ENCODE data around the gene PITPNC1. TPM values are rescaled to one million over a fixed set of nuclear protein-coding genes. Genes with fewer than 3 reads are reported as not detected.
A peak's percentile ranks its signal among the peaks of the same experiment; 100 is the strongest.

Gene PITPNC1
- total RNA-seq, 1 donor from 2014 or later, result 28.7 TPM

DNA sequence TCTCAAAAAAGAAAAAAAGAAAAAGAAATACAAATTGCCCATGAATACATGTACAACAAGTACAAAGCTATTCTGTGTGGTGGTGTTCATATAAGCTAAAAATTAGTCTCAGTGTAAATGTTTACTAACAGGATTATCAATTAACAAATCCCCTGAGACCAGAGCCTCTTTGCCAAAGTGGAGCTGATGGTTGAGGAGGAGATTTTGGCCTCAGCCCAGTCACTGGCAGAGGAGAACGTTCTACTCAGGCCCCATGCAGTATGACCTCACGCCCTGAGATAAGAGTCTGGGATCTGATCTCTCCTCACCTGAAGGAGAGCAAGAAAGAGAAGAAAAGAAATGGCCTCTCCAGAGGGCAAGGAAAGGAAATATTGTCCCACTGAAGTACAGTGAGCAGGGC lies 305.1 kb downstream of the PITPNC1 start:
- DNase-seq (ENCODE audit: low read depth) (no peak), FAIRE-seq (no peak)
- Histone ChIP-seq H3K4me3 (ENCODE audit: low read depth, low read length) (no peak overlapping the region), H3K36me3 (ENCODE audit: control insufficient read depth, insufficient read depth, low read length) (no peaks in the 10 kb centered on the region), H3K27me3 (ENCODE audit: control insufficient read depth, insufficient read depth, low read length) (no peaks in the 10 kb centered on the region)
- TF ChIP-seq, protein P1, sequence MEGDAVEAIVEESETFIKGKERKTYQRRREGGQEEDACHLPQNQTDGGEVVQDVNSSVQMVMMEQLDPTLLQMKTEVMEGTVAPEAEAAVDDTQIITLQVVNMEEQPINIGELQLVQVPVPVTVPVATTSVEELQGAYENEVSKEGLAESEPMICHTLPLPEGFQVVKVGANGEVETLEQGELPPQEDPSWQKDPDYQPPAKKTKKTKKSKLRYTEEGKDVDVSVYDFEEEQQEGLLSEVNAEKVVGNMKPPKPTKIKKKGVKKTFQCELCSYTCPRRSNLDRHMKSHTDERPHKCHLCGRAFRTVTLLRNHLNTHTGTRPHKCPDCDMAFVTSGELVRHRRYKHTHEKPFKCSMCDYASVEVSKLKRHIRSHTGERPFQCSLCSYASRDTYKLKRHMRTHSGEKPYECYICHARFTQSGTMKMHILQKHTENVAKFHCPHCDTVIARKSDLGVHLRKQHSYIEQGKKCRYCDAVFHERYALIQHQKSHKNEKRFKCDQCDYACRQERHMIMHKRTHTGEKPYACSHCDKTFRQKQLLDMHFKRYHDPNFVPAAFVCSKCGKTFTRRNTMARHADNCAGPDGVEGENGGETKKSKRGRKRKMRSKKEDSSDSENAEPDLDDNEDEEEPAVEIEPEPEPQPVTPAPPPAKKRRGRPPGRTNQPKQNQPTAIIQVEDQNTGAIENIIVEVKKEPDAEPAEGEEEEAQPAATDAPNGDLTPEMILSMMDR (IDR thresholded peaks at IDR 0.05; ENCODE audit: insufficient read depth, low read length, severe bottlenecking), result no peak

DNA sequence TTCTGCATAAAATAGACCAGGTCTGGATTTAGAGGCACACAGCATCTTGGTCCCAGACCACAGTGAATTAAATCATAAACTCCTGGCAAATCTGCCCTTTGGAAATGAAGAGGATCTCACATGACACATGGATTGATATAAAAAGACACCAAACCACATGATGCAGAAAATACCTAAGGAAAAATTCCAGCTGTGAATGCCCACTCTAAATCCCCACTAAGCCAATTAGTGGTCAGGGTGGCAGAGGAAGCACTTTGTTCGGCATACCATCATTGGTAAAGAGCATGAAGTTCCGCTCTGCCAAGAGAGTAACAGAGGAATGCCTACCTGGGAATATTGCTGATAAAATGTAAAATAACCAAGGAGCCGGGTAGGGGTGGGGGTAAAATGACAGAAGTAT lies 308.3 kb downstream of the PITPNC1 start:
- FAIRE-seq (no peak), DNase-seq (ENCODE audit: low read depth) (no peak)
- Histone ChIP-seq H3K4me3 (ENCODE audit: low read depth, low read length) (no peak overlapping the region), H3K27me3 (ENCODE audit: control insufficient read depth, insufficient read depth, low read length) (no peaks in the 10 kb centered on the region), H3K36me3 (ENCODE audit: control insufficient read depth, insufficient read depth, low read length) (no peaks in the 10 kb centered on the region)
- TF ChIP-seq, protein P1 (IDR thresholded peaks at IDR 0.05; ENCODE audit: insufficient read depth, low read length, severe bottlenecking), result no peak

DNA sequence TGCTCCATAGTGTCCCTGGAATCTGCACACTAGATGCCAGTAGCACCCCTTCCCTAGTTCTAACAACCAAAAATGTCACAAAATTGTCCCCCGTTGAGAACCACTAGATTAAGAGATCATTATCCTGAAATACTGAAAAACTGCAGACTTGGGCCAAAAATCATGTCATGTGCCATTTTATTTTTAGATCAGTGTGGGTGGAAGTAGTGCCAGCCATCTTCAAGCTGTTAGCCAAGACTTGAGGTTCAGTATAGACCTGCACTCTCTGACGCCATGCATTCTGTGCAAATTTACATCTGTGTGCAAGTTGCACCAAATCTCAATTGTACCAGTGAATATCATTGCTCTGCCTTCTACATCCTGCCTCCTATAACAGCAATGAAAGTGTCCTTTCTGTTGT lies 309.2 kb downstream of the PITPNC1 start:
- no peak overlapping the region for H3K4me3 ChIP-seq (ENCODE audit: low read depth, low read length)
- no peak for FAIRE-seq
- no peaks in the 10 kb centered on the region for H3K36me3 ChIP-seq (ENCODE audit: control insufficient read depth, insufficient read depth, low read length)
- TF ChIP-seq, protein P1 (IDR thresholded peaks at IDR 0.05; ENCODE audit: insufficient read depth, low read length, severe bottlenecking), result no peak
- DNase-seq (ENCODE audit: low read depth), result no peak
- no peaks in the 10 kb centered on the region for H3K27me3 ChIP-seq (ENCODE audit: control insufficient read depth, insufficient read depth, low read length)

DNA sequence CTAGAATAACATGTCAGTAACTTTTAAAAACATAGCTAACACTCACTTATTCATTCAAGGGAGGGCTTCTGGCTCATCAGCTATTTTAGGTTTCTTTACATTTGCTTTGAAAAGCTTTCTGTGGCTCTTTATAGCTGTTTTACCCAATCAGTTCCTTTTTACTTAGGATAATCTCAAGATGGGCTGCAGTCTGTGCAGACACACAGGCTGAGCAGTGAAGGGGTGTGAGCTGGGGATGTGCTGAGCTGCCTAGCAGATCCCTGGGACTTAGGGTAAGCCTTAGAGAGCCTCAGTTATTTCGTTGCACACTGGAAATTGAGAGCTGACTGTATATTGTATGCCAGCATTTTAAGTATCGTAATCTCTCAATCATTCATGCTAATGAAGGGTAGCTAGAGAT lies 310.4 kb downstream of the PITPNC1 start:
- Histone ChIP-seq H3K4me3 (ENCODE audit: low read depth, low read length) (no peak overlapping the region), H3K27me3 (ENCODE audit: control insufficient read depth, insufficient read depth, low read length) (no peaks in the 10 kb centered on the region), H3K36me3 (ENCODE audit: control insufficient read depth, insufficient read depth, low read length) (no peaks in the 10 kb centered on the region)
- no peak for FAIRE-seq
- TF ChIP-seq, protein P1 (IDR thresholded peaks at IDR 0.05; ENCODE audit: insufficient read depth, low read length, severe bottlenecking), result no peak
- no peak for DNase-seq (ENCODE audit: low read depth)

DNA sequence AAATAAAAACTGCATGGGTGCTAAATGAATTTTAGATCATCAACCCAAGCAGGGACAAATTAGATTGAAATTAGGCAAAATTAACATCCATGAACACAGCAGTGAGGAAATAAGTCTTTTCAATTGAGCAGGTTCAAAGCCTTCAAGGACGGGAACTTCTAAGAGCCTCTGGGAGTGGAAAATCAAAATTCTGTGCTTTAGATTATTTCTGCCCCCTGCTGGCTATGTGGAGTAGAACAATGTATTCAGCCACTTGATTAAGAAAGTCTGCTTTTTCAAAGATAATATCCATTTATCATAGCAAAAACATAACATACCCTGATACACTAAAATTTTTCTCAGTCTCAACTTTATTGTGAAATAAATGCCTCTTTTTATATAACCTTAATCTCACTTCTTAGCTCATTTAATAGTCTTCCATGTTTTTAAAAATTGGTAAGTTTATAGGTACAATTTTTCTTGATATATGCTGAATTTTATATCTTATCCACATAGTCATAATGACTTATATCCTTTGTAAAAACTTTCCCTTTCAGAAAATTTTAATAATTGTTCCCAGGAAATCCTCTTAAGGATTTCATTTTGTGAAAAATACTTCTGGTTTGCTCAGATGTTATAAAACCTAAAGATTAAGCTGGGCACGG lies 312.6 kb downstream of the PITPNC1 start:
- FAIRE-seq, result no peak
- Histone ChIP-seq H3K36me3 (ENCODE audit: control insufficient read depth, insufficient read depth, low read length) (no peaks in the 10 kb centered on the region), H3K27me3 (ENCODE audit: control insufficient read depth, insufficient read depth, low read length) (no peaks in the 10 kb centered on the region), H3K4me3 (ENCODE audit: low read depth, low read length) (no peak overlapping the region)
- TF ChIP-seq, protein P1 (IDR thresholded peaks at IDR 0.05; ENCODE audit: insufficient read depth, low read length, severe bottlenecking), result peak; percentile 56
- DNase-seq (ENCODE audit: low read depth), result peak; percentile 53

DNA sequence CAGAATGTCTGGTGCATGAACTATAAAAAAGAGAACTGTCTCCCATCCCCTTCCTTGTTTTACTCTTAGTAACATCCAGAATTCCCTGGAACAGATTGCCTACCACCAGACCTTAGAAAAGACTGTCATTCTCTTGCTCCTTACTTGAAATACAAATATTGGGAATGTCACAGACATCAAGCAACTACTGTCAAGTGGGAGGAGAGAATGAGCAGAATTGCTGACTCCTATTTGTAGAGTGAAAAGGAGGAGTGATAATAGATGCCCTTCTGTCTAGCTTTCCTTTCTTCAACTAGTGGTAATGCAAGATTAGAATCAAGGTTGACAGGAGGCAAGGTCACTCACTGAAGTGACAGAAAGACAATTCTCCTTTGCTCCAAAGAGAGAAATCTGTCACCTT lies 316.7 kb downstream of the PITPNC1 start:
- TF ChIP-seq, protein P1 (IDR thresholded peaks at IDR 0.05; ENCODE audit: insufficient read depth, low read length, severe bottlenecking), result no peak
- no peak for FAIRE-seq
- no peak overlapping the region for H3K4me3 ChIP-seq (ENCODE audit: low read depth, low read length)

More for the DNA sequence above, 316.7 kb downstream of the PITPNC1 start:
- no peaks in the 10 kb centered on the region for H3K27me3 ChIP-seq (ENCODE audit: control insufficient read depth, insufficient read depth, low read length)
- no peaks in the 10 kb centered on the region for H3K36me3 ChIP-seq (ENCODE audit: control insufficient read depth, insufficient read depth, low read length)
- DNase-seq (ENCODE audit: low read depth), result no peak
